GM12878 (cell line): Measurements from ENCODE around the gene TMED7. TPM values are rescaled to one million over a fixed set of nuclear protein-coding genes. Genes with fewer than 3 reads are reported as not detected.
A peak's percentile ranks its signal among the peaks of the same experiment; 100 is the strongest.

Experiments
- ATAC-seq: fragments of 200-7000 bp; cut with Tn5 transposase; 3 replicates; pipeline ENCODE4 v1.9.1; 2020; ENCODE audit warnings: mild to moderate bottlenecking, moderate library complexity
- BruUV-seq: library from RNA; stranded (reverse); fragments of 400-500 nt; replicated peaks from 2 replicates; lab custom pipeline; 2021; lab: Mats Ljungman, UMichigan
- CTCF ChIA-PET: fragments of 300-600 bp; sonication (Branson Sonifier 250); formaldehyde crosslinking; extraction: SDS; loops from one replicate; lab custom pipeline; 2021; ENCODE audit warnings: inconsistent platforms; lab: Yijun Ruan, JAX
- POLR2A ChIA-PET: fragments of 350-600 bp; formaldehyde crosslinking; extraction: SDS; loops from one replicate; lab custom pipeline; 2021; ENCODE audit warnings: inconsistent platforms; lab: Charles Lee
- RAD21 ChIA-PET: fragments of 300-600 bp; sonication (Branson Sonifier 250); formaldehyde crosslinking; loops from one replicate; lab custom pipeline; 2023; ENCODE audit warnings: antibody characterized with exemption; ENCODE audit not compliant: unreplicated experiment; lab: Charles Lee
- SMC1A ChIA-PET: fragments of 300-600 bp; sonication (Branson Sonifier 250); formaldehyde crosslinking; loops from one replicate; lab custom pipeline; 2023; ENCODE audit not compliant: unreplicated experiment, uncharacterized antibody; lab: Charles Lee
- DNase-seq: peaks from one replicate; pipeline ENCODE4 v3.0.0-alpha.2; 2011; ENCODE audit warnings: low read depth, low spot score
- FAIRE-seq: peaks from 3 replicates; lab custom pipeline; 2011; peaks lifted over from hg19 to GRCh38; lab: Jason Lieb, UNC
- H2AFZ ChIP-seq: 2 replicates; pipeline ENCODE4 v1.6.0; 2011; ENCODE audit warnings: low read depth, low read length, control low read depth; ENCODE audit not compliant: control insufficient read depth
- H3K27ac ChIP-seq: 2 replicates; pipeline ENCODE4 v1.5.1; 2011; ENCODE audit warnings: control low read depth; ENCODE audit not compliant: control insufficient read depth, insufficient read depth
- H3K27me3 ChIP-seq, 2 experiments: replicated peaks in 1 of 2; 2 replicates each; pipeline versions ENCODE4 v1.6.0 to v1.6.1; 2011; ENCODE audit warnings: low read length in 1 of 2; ENCODE audit not compliant: control insufficient read depth in 2 of 2, insufficient read depth in 2 of 2
- H3K36me3 ChIP-seq, 2 experiments: 2 replicates each; pipeline ENCODE4 v1.5.1; 2011; ENCODE audit warnings: low read length in 1 of 2; ENCODE audit not compliant: control insufficient read depth in 2 of 2, insufficient read depth in 2 of 2
- H3K4me1 ChIP-seq: 2 replicates; pipeline ENCODE4 v1.6.1; 2011; ENCODE audit warnings: mild to moderate bottlenecking, low read length, moderate library complexity, mixed read lengths; ENCODE audit not compliant: control insufficient read depth, insufficient read depth
- H3K4me2 ChIP-seq: 2 replicates; pipeline ENCODE4 v1.6.0; 2011; ENCODE audit warnings: control low read depth; ENCODE audit not compliant: control insufficient read depth, insufficient read depth
- H3K4me3 ChIP-seq: fragments of 200-600 bp; sonication (generic); 2 replicates; pipeline ENCODE4 v1.5.1; 2016
- H3K79me2 ChIP-seq: 2 replicates; pipeline ENCODE4 v1.6.0; 2011; ENCODE audit warnings: low read length; ENCODE audit not compliant: control insufficient read depth, insufficient read depth
- H3K9ac ChIP-seq: 2 replicates; pipeline ENCODE4 v1.8.0; 2011; ENCODE audit warnings: low read length, control low read depth, mixed read lengths; ENCODE audit not compliant: control insufficient read depth, insufficient read depth
- H3K9me3 ChIP-seq: replicated peaks from 3 replicates; pipeline ENCODE4 v1.5.1; 2011; ENCODE audit warnings: mild to moderate bottlenecking, low read length; ENCODE audit not compliant: control insufficient read depth, insufficient read depth
- H4K20me1 ChIP-seq: 2 replicates; pipeline ENCODE4 v1.6.0; 2011; ENCODE audit not compliant: control insufficient read depth, insufficient read depth
- EGR1 ChIP-seq, 2 experiments: IDR thresholded peaks; 1 replicate in 1 of 2; 2 replicates in 1 of 2; pipeline ENCODE4 v1.6.1; 2011 to 2012; ENCODE audit warnings: low read depth in 2 of 2, low read length in 2 of 2, borderline replicate concordance in 1 of 2, mild to moderate bottlenecking in 1 of 2, moderate library complexity in 1 of 2
- HCFC1 ChIP-seq: fragments of 150-350 bp; IDR thresholded peaks from 2 replicates; pipeline ENCODE4 v1.6.1; 2014; ENCODE audit warnings: low read length
- HDAC2 ChIP-seq: fragments of 200-600 bp; sonication (generic); IDR thresholded peaks from 2 replicates; pipeline ENCODE4 v1.6.1; 2017
- PAX8 ChIP-seq: fragments of 450-650 bp; IDR thresholded peaks from 2 replicates; pipeline ENCODE4 v1.6.1; 2017; ENCODE audit warnings: mild to moderate bottlenecking, moderate library complexity
- RELA ChIP-seq: fragments of 450-650 bp; IDR thresholded peaks from 2 replicates; pipeline ENCODE4 v1.8.0; 2014; ENCODE audit warnings: borderline replicate concordance; ENCODE audit not compliant: partially characterized antibody
- SUPT20H ChIP-seq: IDR thresholded peaks from 2 replicates; pipeline ENCODE4 v1.6.1; 2011; ENCODE audit warnings: low read depth, mild to moderate bottlenecking, low read length, moderate library complexity, borderline replicate concordance; ENCODE audit not compliant: control insufficient read depth
- TBL1XR1 ChIP-seq: IDR thresholded peaks from 2 replicates; pipeline ENCODE4 v1.6.1; 2012; ENCODE audit warnings: low read depth, low read length, improper control_type of control experiment
- YY1 ChIP-seq: IDR thresholded peaks from 2 replicates; pipeline ENCODE4 v1.6.1; 2011; ENCODE audit warnings: low read depth, mild to moderate bottlenecking, low read length
- WGBS: methylation state at CpG from one replicate; pipeline ENCODE4 v1.1.6; 2016; ENCODE audit warnings: low lambda C conversion rate; ENCODE audit not compliant: insufficient replicate concordance, insufficient coverage; ENCODE audit errors: missing lambda C conversion rate; 5-methylcytosine and 5-hydroxymethylcytosine counted together
- in situ Hi-C: fragments of 300-500 bp; cut with MboI; formaldehyde crosslinking; loops from 9 replicates; pipeline ENCODE4 v1.14.3; 2018; ENCODE audit warnings: mixed read lengths
- intact Hi-C: fragments of 100-400 bp; cut with micrococcal nuclease; formaldehyde crosslinking; loops from one replicate; pipeline ENCODE4 v1.14.2; 2022; ENCODE audit not compliant: unreplicated experiment
- polyA plus RNA-seq, 11 experiments: library from polyadenylated mRNA; depleted of rRNA in 4 of 11; unstranded in 6 of 11; stranded (reverse) in 5 of 11; fragments of >200 nt; fragmentation: Nextera tagmentation in 4 of 11; fragmentation: Illumina TruSeq in 1 of 11; extraction: Ambion mirVana in 4 of 11; extraction: Trizol in 1 of 11; gene quantifications; 1 replicate in 1 of 11; 2 replicates in 10 of 11; pipeline versions ENCODE4 v1.2.1 to v1.2.3, GENCODE V29; 2011 to 2016; ENCODE audit warnings: inconsistent platforms in 2 of 11, missing spikeins in 2 of 11, low read depth in 1 of 11
- total RNA-seq, 4 experiments: library from RNA; depleted of rRNA in 3 of 4; stranded (reverse); fragments of >200 nt in 3 of 4; fragmentation: Illumina TruSeq in 1 of 4; extraction: Trizol in 1 of 4; gene quantifications; 2 replicates each; pipeline versions ENCODE4 v1.2.1 to v1.2.3, GENCODE V29; 2013 to 2021
- TF ChIP-seq, protein P1 (sequence below): fragments of 450-650 bp; IDR thresholded peaks from 2 replicates; pipeline ENCODE4 v1.6.1; 2018; ENCODE audit warnings: mild to moderate bottlenecking, low read depth, moderate library complexity; ENCODE audit not compliant: partially characterized antibody
- TF ChIP-seq, protein P2 (sequence below), 3 experiments: IDR thresholded peaks in 2 of 3; conservative IDR thresholded peaks in 1 of 3; 2 replicates each; pipeline ENCODE4 v1.5.1; 2011; ENCODE audit warnings: low read depth in 3 of 3, low read length in 3 of 3, mild to moderate bottlenecking in 3 of 3, control low read depth in 2 of 3, moderate library complexity in 2 of 3, inconsistent platforms in 1 of 3, mixed read lengths in 1 of 3; ENCODE audit not compliant: control insufficient read depth in 2 of 3, insufficient read depth in 1 of 3; ENCODE audit errors: extremely low read depth in 1 of 3
- TF ChIP-seq, protein P3 (sequence below): fragments of 450-650 bp; IDR thresholded peaks from 2 replicates; pipeline ENCODE4 v1.6.1; 2017; ENCODE audit warnings: mild to moderate bottlenecking, low read depth, inconsistent platforms; ENCODE audit not compliant: poor library complexity, severe bottlenecking
- TF ChIP-seq, protein P4 (sequence below): IDR thresholded peaks from 2 replicates; pipeline ENCODE4 v1.6.1; 2011; ENCODE audit warnings: low read depth, low read length, improper control_type of control experiment, borderline replicate concordance

The TMED7 gene
- total and polyA plus RNA-seq, 10 of the 15 experiments (the other 5 are each of a cell fraction or from before 2014, with no cell fraction given): 8.0 to 37.3 (median 25.2) TPM

DNA sequence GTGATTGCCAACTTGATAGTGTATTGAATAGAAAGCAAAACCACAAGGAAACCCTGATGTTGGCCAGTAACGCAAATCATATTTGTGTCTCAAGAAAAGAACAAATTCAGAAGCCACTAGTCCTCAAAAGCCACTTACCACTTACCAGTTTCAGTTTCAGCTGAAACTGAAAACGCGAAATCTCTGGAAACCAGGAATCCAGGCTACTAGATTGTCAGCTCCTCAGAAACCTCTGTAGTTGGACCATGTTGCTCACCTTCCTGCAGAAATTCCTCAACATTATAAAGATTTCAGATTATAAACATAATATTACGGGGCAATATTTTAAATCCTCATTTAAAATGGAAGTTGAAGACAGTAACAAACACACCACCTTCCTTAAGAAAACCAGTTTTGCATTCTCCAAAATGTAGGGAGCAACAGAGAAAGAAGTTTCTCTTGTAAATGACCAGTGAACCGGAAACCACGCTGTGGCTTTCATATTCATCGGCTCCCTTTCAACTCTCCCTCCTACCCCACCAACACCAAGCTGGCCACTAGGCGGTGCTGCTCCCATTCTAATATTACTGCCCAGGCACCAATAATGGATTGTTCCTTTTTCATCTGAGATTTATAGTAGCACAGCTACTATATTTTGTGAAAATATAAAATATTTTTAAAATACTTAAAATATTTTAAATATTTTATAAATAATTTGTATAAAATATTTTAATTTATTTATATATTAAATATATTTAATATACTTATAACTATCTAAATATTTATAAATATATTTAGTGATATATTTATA, 8.7 kb upstream of the TMED7 start:
- Histone ChIP-seq H2AFZ (no peak overlapping the region), H3K4me2 (peak overlapping the region; percentile 86), H3K4me1 (peaks cover 18% of the 10 kb centered on the region), H3K9me3 (no peaks in the 10 kb centered on the region), H3K4me3 (peak overlapping the region; percentile 58), H3K9ac (no peak overlapping the region), H3K79me2 (no peaks in the 10 kb centered on the region), H3K27ac (no peak overlapping the region), H3K27me3 (peaks cover 2 to 13% of the 10 kb centered on the region in 2 experiments; a peak in 2 of 4 replicates), H3K36me3 (no peaks in the 10 kb centered on the region), H4K20me1 (no peaks in the 10 kb centered on the region; the same call in 1 of the 2 replicates)
- ChIA-PET CTCF (interaction anchor here (0.7 to 3.1 kb wide), 22 partner anchors 9 to 442 kb away, joined by 3 to 33 read pairs (median 4); partner anchors contain the start of gene TICAM2), POLR2A (interaction anchor here (0.6 to 0.8 kb wide), 3 partner anchors 10 to 478 kb away, joined by 3 read pairs; no protein-coding TSS in a partner anchor), SMC1A (interaction anchor here (0.5 to 2.8 kb wide), 26 partner anchors 10 to 446 kb away, joined by 3 to 22 read pairs (median 4); partner anchors contain the start of genes ARL14EPL and ATG12), RAD21 (interaction anchor here (0.6 to 2.0 kb wide), 18 partner anchors 10 to 434 kb away, joined by 3 to 14 read pairs (median 3); partner anchors contain the start of genes AP3S1, ARL14EPL and ATG12)
- BruUV-seq: no TSS peak
- in situ Hi-C loops (no loop called here), intact Hi-C loops (loop anchor here (1.0 to 5.0 kb wide), 4 partner anchors 197 to 503 kb away; no protein-coding TSS in a partner anchor)
- FAIRE-seq (peak; percentile 94), DNase-seq (peak; percentile 73), ATAC-seq (peak; percentile 86)
- 0% methylated on average over 8 of the region's 8 CpGs for WGBS
- TF ChIP-seq EGR1 (IDR thresholded peaks at IDR 0.05; ENCODE audit: borderline replicate concordance in 1 of 2, low read depth in 2 of 2, low read length in 2 of 2): 0 out of 3 replicates have a peak, but pooled peaks of 1 of the 2 experiments have one; percentile 11
- no peak for TF ChIP-seq HCFC1
- TF ChIP-seq HDAC2: no peak
- TF ChIP-seq, protein P1, sequence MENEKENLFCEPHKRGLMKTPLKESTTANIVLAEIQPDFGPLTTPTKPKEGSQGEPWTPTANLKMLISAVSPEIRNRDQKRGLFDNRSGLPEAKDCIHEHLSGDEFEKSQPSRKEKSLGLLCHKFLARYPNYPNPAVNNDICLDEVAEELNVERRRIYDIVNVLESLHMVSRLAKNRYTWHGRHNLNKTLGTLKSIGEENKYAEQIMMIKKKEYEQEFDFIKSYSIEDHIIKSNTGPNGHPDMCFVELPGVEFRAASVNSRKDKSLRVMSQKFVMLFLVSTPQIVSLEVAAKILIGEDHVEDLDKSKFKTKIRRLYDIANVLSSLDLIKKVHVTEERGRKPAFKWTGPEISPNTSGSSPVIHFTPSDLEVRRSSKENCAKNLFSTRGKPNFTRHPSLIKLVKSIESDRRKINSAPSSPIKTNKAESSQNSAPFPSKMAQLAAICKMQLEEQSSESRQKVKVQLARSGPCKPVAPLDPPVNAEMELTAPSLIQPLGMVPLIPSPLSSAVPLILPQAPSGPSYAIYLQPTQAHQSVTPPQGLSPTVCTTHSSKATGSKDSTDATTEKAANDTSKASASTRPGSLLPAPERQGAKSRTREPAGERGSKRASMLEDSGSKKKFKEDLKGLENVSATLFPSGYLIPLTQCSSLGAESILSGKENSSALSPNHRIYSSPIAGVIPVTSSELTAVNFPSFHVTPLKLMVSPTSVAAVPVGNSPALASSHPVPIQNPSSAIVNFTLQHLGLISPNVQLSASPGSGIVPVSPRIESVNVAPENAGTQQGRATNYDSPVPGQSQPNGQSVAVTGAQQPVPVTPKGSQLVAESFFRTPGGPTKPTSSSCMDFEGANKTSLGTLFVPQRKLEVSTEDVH: no peak
- TF ChIP-seq, protein P2, sequence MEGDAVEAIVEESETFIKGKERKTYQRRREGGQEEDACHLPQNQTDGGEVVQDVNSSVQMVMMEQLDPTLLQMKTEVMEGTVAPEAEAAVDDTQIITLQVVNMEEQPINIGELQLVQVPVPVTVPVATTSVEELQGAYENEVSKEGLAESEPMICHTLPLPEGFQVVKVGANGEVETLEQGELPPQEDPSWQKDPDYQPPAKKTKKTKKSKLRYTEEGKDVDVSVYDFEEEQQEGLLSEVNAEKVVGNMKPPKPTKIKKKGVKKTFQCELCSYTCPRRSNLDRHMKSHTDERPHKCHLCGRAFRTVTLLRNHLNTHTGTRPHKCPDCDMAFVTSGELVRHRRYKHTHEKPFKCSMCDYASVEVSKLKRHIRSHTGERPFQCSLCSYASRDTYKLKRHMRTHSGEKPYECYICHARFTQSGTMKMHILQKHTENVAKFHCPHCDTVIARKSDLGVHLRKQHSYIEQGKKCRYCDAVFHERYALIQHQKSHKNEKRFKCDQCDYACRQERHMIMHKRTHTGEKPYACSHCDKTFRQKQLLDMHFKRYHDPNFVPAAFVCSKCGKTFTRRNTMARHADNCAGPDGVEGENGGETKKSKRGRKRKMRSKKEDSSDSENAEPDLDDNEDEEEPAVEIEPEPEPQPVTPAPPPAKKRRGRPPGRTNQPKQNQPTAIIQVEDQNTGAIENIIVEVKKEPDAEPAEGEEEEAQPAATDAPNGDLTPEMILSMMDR (IDR thresholded peaks at IDR 0.05 in 2 of 3, conservative IDR thresholded peaks at IDR 0.05 in 1 of 3; ENCODE audit: control insufficient read depth in 2 of 3, extremely low read depth in 1 of 3, insufficient read depth in 1 of 3, low read depth in 3 of 3, low read length in 3 of 3): peak; percentile 94 to 99 (median 96); a peak in 5 of 6 replicates
- TF ChIP-seq PAX8: no peak
- TF ChIP-seq SUPT20H: no peak
- TF ChIP-seq, protein P3, sequence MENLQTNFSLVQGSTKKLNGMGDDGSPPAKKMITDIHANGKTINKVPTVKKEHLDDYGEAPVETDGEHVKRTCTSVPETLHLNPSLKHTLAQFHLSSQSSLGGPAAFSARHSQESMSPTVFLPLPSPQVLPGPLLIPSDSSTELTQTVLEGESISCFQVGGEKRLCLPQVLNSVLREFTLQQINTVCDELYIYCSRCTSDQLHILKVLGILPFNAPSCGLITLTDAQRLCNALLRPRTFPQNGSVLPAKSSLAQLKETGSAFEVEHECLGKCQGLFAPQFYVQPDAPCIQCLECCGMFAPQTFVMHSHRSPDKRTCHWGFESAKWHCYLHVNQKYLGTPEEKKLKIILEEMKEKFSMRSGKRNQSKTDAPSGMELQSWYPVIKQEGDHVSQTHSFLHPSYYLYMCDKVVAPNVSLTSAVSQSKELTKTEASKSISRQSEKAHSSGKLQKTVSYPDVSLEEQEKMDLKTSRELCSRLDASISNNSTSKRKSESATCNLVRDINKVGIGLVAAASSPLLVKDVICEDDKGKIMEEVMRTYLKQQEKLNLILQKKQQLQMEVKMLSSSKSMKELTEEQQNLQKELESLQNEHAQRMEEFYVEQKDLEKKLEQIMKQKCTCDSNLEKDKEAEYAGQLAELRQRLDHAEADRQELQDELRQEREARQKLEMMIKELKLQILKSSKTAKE: peak; percentile 63
- TF ChIP-seq YY1: peak; percentile 76
- no peak for TF ChIP-seq TBL1XR1
- TF ChIP-seq, protein P4, sequence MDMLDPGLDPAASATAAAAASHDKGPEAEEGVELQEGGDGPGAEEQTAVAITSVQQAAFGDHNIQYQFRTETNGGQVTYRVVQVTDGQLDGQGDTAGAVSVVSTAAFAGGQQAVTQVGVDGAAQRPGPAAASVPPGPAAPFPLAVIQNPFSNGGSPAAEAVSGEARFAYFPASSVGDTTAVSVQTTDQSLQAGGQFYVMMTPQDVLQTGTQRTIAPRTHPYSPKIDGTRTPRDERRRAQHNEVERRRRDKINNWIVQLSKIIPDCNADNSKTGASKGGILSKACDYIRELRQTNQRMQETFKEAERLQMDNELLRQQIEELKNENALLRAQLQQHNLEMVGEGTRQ: no peak
- no peak for TF ChIP-seq RELA
